Measurements from ENCODE around the gene SRPX2. TPM values are rescaled to one million over a fixed set of nuclear protein-coding genes. Genes with fewer than 3 reads are reported as not detected.

SRPX2 gene
- polyA plus RNA-seq, 1 of the 3 experiments (the other 2 are of a cell fraction) = 14.5 TPM

GRCh38 chrX:100647095-100647494, 3.1 kb downstream of the SRPX2 start:
- CTCF ChIA-PET = interaction anchor here (2.2 to 2.5 kb wide), 2 partner anchors 10 to 121 kb away, joined by 7 to 16 read pairs; partner anchors contain the start of gene TSPAN6
- H3K4me3 ChIP-seq (ENCODE audit: low read depth in 2 of 2, low read length in 1 of 2) = no peak overlapping the region

More at GRCh38 chrX:100647095-100647494, 3.1 kb downstream of the SRPX2 start:
- no peaks in the 10 kb centered on the region for H3K9me3 ChIP-seq
- H3K27me3 ChIP-seq (ENCODE audit: insufficient read depth) = 0 out of 2 replicates have a peak, but pooled peaks cover 4% of the 10 kb centered on the region
- no peaks in the 10 kb centered on the region for H3K79me2 ChIP-seq (ENCODE audit: insufficient read depth)
- WGBS (ENCODE audit: low lambda C conversion rate) = 8% methylated on average over 1 of the region's 1 CpG
- no peaks in the 10 kb centered on the region for H3K36me3 ChIP-seq (replicated peaks in 1 of 2; ENCODE audit: control insufficient read depth in 1 of 2, insufficient read depth in 2 of 2, low read length in 1 of 2)
- TF ChIP-seq ZBTB33 (IDR thresholded peaks at IDR 0.05; ENCODE audit: borderline replicate concordance, low read depth) (no peak), YY1 (IDR thresholded peaks at IDR 0.05; ENCODE audit: low read depth) (no peak), ELF1 (IDR thresholded peaks at IDR 0.05) (no peak), FOSL2 (IDR thresholded peaks at IDR 0.05; ENCODE audit: borderline replicate concordance, low read depth) (no peak), JUND (IDR thresholded peaks at IDR 0.05) (no peak), SIN3A (IDR thresholded peaks at IDR 0.05; ENCODE audit: borderline replicate concordance, low read depth, low read length) (no peak), EZH2phosphoT487 (IDR thresholded peaks at IDR 0.05; ENCODE audit: borderline replicate concordance, low read depth) (no peak), RCOR1 (IDR thresholded peaks at IDR 0.05; ENCODE audit: low read length) (no peak), RXRA (IDR thresholded peaks at IDR 0.05; ENCODE audit: borderline replicate concordance, low read depth) (no peak), USF1 (IDR thresholded peaks at IDR 0.05; ENCODE audit: borderline replicate concordance, low read depth) (no peak), NFIC (IDR thresholded peaks at IDR 0.05; ENCODE audit: borderline replicate concordance) (no peak), MXI1 (IDR thresholded peaks at IDR 0.05; ENCODE audit: low read depth, low read length) (no peak), FOXM1 (IDR thresholded peaks at IDR 0.05; ENCODE audit: low read depth) (no peak), RAD21 (IDR thresholded peaks at IDR 0.05; ENCODE audit: low read length) (no peak), CHD2 (IDR thresholded peaks at IDR 0.05; ENCODE audit: low read length, partially characterized antibody) (no peak), SMC3 (IDR thresholded peaks at IDR 0.05; ENCODE audit: low read depth, low read length) (no peak), NRF1 (IDR thresholded peaks at IDR 0.05; ENCODE audit: low read depth, low read length) (no peak), IRF3 (IDR thresholded peaks at IDR 0.05; ENCODE audit: low read depth, low read length) (no peak), PBX3 (IDR thresholded peaks at IDR 0.05) (no peak)
- POLR2A ChIA-PET = no interaction called here
- H3K4me2 ChIP-seq = no peak overlapping the region
- no peaks in the 10 kb centered on the region for H3F3A ChIP-seq (replicated peaks; ENCODE audit: insufficient read depth)
- H3K4me1 ChIP-seq (ENCODE audit: control insufficient read depth in 1 of 2, insufficient read depth in 2 of 2, low read depth in 1 of 2, low read length in 1 of 2) = peaks cover 0 to 14% of the 10 kb centered on the region in 2 experiments; a peak in 1 of 4 replicates
- no peaks in the 10 kb centered on the region for H3K9me2 ChIP-seq
- H3K9ac ChIP-seq = no peak overlapping the region
- no peak for DNase-seq
- H2AFZ ChIP-seq (ENCODE audit: low read depth) = no peak overlapping the region
- no peaks in the 10 kb centered on the region for H4K20me1 ChIP-seq (ENCODE audit: insufficient read depth)
- no peak overlapping the region for H3K27ac ChIP-seq (ENCODE audit: low read depth in 2 of 2, low read length in 1 of 2)
